Suprapubic skin (tissue), 4 donors: ENCODE measurements around the gene PSMC5. TPM values are rescaled to one million over a fixed set of nuclear protein-coding genes. Genes with fewer than 3 reads are reported as not detected.

Source experiments
- DNase-seq, 2 donors: peaks; one replicate each; pipeline ENCODE4 v3.0.0-alpha.2; 2019; ENCODE audit warnings: low spot score in 2 of 2
- H3K27ac ChIP-seq: fragments of 200-600 bp; sonication (generic); one replicate; pipeline ENCODE4 v1.5.1; 2019
- H3K27me3 ChIP-seq: fragments of 200-600 bp; sonication (generic); one replicate; pipeline ENCODE4 v1.5.1; 2019
- H3K36me3 ChIP-seq: fragments of 200-600 bp; sonication (generic); one replicate; pipeline ENCODE4 v1.5.1; 2019
- H3K4me1 ChIP-seq: fragments of 200-600 bp; sonication (generic); one replicate; pipeline ENCODE4 v1.5.1; 2019
- H3K4me3 ChIP-seq: fragments of 200-600 bp; sonication (generic); one replicate; pipeline ENCODE4 v1.5.1; 2019; ENCODE audit warnings: mild to moderate bottlenecking
- H3K9me3 ChIP-seq: fragments of 200-600 bp; sonication (generic); one replicate; pipeline ENCODE4 v1.5.1; 2019
- CTCF ChIP-seq, 2 donors: fragments of 200-600 bp in 1 of 2; fragments of 450-650 bp in 1 of 2; sonication (generic) in 1 of 2; IDR thresholded peaks; one replicate each; pipeline ENCODE4 v1.5.1; 2016 to 2019; ENCODE audit warnings: antibody characterized with exemption in 2 of 2, mild to moderate bottlenecking in 1 of 2, moderate library complexity in 1 of 2
- EP300 ChIP-seq: sonication (generic); formaldehyde crosslinking; IDR thresholded peaks from one replicate; pipeline ENCODE4 v1.6.1; 2017; ENCODE audit warnings: antibody characterized with exemption
- POLR2A ChIP-seq, 2 donors: fragments of 450-650 bp; IDR thresholded peaks; one replicate each; pipeline ENCODE4 v1.6.1; 2017; ENCODE audit warnings: antibody characterized with exemption in 2 of 2, mild to moderate bottlenecking in 2 of 2, moderate library complexity in 2 of 2
- POLR2AphosphoS5 ChIP-seq, 3 donors: sonication (generic); formaldehyde crosslinking; IDR thresholded peaks; one replicate each; pipeline ENCODE4 v1.6.1; 2017; ENCODE audit warnings: antibody characterized with exemption in 3 of 3
- WGBS: methylation state at CpG from one replicate; pipeline ENCODE4 v1.1.5; 2018; 5-methylcytosine and 5-hydroxymethylcytosine counted together
- total RNA-seq, 4 donors: library from RNA; depleted of rRNA; stranded (reverse); fragments of >200 nt; gene quantifications; one replicate each; pipeline ENCODE4 v1.1.0, GENCODE V29; 2016

PSMC5 gene
- total RNA-seq = 100 to 1,000 TPM; 105 to 144 (median 118) TPM

GRCh38 chr17:63827002-63827800 is at the start of gene PSMC5, which contains the start of gene FTSJ3:
TSS of gene PSMC5 (plus strand) at chr17:63827431. CDS start at chr17:63827491, 60 bp downstream.
TSS of gene FTSJ3 (minus strand) at chr17:63827663. CDS start at chr17:63826902, 761 bp downstream.
- peak within 1 kb of the TSS; percentile 86 for H3K4me3 ChIP-seq
- peaks cover 35% of the 10 kb centered on the region for H3K4me1 ChIP-seq
- no peaks in the 10 kb centered on the region for H3K9me3 ChIP-seq
- H3K36me3 ChIP-seq = peaks cover 67% of the 10 kb centered on the region
- peak; percentile 97 for DNase-seq
- H3K27ac ChIP-seq = peak within 1 kb of the TSS; percentile 93
- TF ChIP-seq EP300 (no peak), CTCF (IDR thresholded peaks at IDR 0.05) (peak in 1 of 2 donors; percentile 38), POLR2AphosphoS5 (IDR thresholded peaks at IDR 0.05) (peak in 2 of 3 donors; percentile 35 to 97), POLR2A (IDR thresholded peaks at IDR 0.05) (peak in 1 of 2 donors; percentile 65)
- no peaks in the 10 kb centered on the region for H3K27me3 ChIP-seq
- WGBS = under 1% methylated on average over 57 of the region's 58 CpGs

GRCh38 chr17:63780507-63780906 is 46.7 kb upstream of the PSMC5 start:
- H3K27me3 ChIP-seq = no peaks in the 10 kb centered on the region
- H3K36me3 ChIP-seq = peaks cover 14% of the 10 kb centered on the region
- H3K27ac ChIP-seq = peak overlapping the region; percentile 25
- no peak for DNase-seq
- WGBS = 77% methylated on average over 1 of the region's 1 CpG
- no peak for TF ChIP-seq CTCF (IDR thresholded peaks at IDR 0.05)
- peaks cover 47% of the 10 kb centered on the region for H3K4me1 ChIP-seq
- no peaks in the 10 kb centered on the region for H3K9me3 ChIP-seq
- no peak overlapping the region for H3K4me3 ChIP-seq

- Histone ChIP-seq H3K36me3 (peaks cover 14% of the 10 kb centered on the region), H3K27ac (peak overlapping the region; percentile 25), H3K4me1 (peaks cover 43% of the 10 kb centered on the region), H3K4me3 (no peak overlapping the region), H3K27me3 (no peaks in the 10 kb centered on the region), H3K9me3 (no peaks in the 10 kb centered on the region)
- no peak for TF ChIP-seq EP300
- TF ChIP-seq CTCF (IDR thresholded peaks at IDR 0.05) = no peak
- TF ChIP-seq POLR2A (IDR thresholded peaks at IDR 0.05) = no peak
- no peak for TF ChIP-seq POLR2AphosphoS5 (IDR thresholded peaks at IDR 0.05)
- 97% methylated on average over 4 of the region's 4 CpGs for WGBS
- DNase-seq = no peak
Observed at GRCh38 chr17:63780928-63781327, 46.3 kb upstream of the PSMC5 start.

- Histone ChIP-seq H3K27ac (no peak overlapping the region), H3K36me3 (peaks cover 25% of the 10 kb centered on the region), H3K4me1 (peaks cover 28% of the 10 kb centered on the region), H3K27me3 (no peaks in the 10 kb centered on the region), H3K9me3 (no peaks in the 10 kb centered on the region), H3K4me3 (no peak overlapping the region)
- 79% methylated on average over 6 of the region's 6 CpGs for WGBS
- no peak for DNase-seq
- TF ChIP-seq CTCF (IDR thresholded peaks at IDR 0.05) = no peak
- no peak for TF ChIP-seq EP300
- no peak for TF ChIP-seq POLR2AphosphoS5 (IDR thresholded peaks at IDR 0.05)
- TF ChIP-seq POLR2A (IDR thresholded peaks at IDR 0.05) = no peak
Observed at GRCh38 chr17:63783522-63783921, 43.7 kb upstream of the PSMC5 start.

GRCh38 chr17:63785556-63785955 is 41.7 kb upstream of the PSMC5 start:
- DNase-seq = no peak
- H3K9me3 ChIP-seq = no peaks in the 10 kb centered on the region
- no peaks in the 10 kb centered on the region for H3K27me3 ChIP-seq
- 74% methylated on average over 1 of the region's 1 CpG for WGBS
- peak overlapping the region; percentile 32 for H3K27ac ChIP-seq
- no peak for TF ChIP-seq POLR2AphosphoS5 (IDR thresholded peaks at IDR 0.05)
- no peak for TF ChIP-seq POLR2A (IDR thresholded peaks at IDR 0.05)
- TF ChIP-seq CTCF (IDR thresholded peaks at IDR 0.05) = no peak
- TF ChIP-seq EP300 = no peak
- H3K4me3 ChIP-seq = no peak overlapping the region
- peaks cover 30% of the 10 kb centered on the region for H3K36me3 ChIP-seq
- H3K4me1 ChIP-seq = peaks cover 17% of the 10 kb centered on the region
